Loucy (cell line): ENCODE data around the gene KDM7A.
A peak's percentile ranks its signal among the peaks of the same experiment; 100 is the strongest.

ENCODE experiments used
- H2AFZ ChIP-seq: fragments of 200-600 bp; sonication (generic); 2 replicates; pipeline ENCODE4 v1.6.0; 2016; ENCODE audit warnings: antibody characterized with exemption, mild to moderate bottlenecking, low read length, moderate library complexity
- H3F3A ChIP-seq: fragments of 200-600 bp; 2 replicates; pipeline ENCODE4 v1.6.0; 2016; ENCODE audit warnings: antibody characterized with exemption, low read depth, mild to moderate bottlenecking
- H3K27me3 ChIP-seq: fragments of 200-600 bp; sonication (generic); 2 replicates; pipeline ENCODE4 v1.6.1; 2014; ENCODE audit warnings: low read length, mild to moderate bottlenecking; ENCODE audit not compliant: insufficient read depth, poor library complexity, severe bottlenecking
- H3K36me3 ChIP-seq: fragments of 200-600 bp; sonication (generic); 2 replicates; pipeline ENCODE4 v1.6.1; 2016; ENCODE audit warnings: low read length; ENCODE audit not compliant: insufficient read depth
- H3K4me1 ChIP-seq: fragments of 200-600 bp; sonication (generic); 2 replicates; pipeline ENCODE4 v1.5.1; 2014; ENCODE audit warnings: low read length, mild to moderate bottlenecking; ENCODE audit not compliant: insufficient read depth, poor library complexity, severe bottlenecking
- H3K4me2 ChIP-seq: fragments of 200-600 bp; sonication (generic); 2 replicates; pipeline ENCODE4 v1.6.0; 2014; ENCODE audit warnings: antibody characterized with exemption, low read length, low read depth, mild to moderate bottlenecking; ENCODE audit not compliant: poor library complexity, severe bottlenecking
- H3K4me3 ChIP-seq: fragments of 200-600 bp; sonication (generic); 2 replicates; pipeline ENCODE4 v1.5.1; 2014; ENCODE audit warnings: low read length, mild to moderate bottlenecking, mixed read lengths; ENCODE audit not compliant: poor library complexity, severe bottlenecking
- H3K79me2 ChIP-seq: fragments of 200-600 bp; sonication (generic); 2 replicates; pipeline ENCODE4 v1.6.1; 2014; ENCODE audit warnings: low read length; ENCODE audit not compliant: insufficient read depth
- H3K9ac ChIP-seq: fragments of 200-600 bp; sonication (generic); 2 replicates; pipeline ENCODE4 v1.6.0; 2014; ENCODE audit warnings: mild to moderate bottlenecking, low read depth, low read length, moderate library complexity; ENCODE audit not compliant: poor library complexity, severe bottlenecking
- H3K9me2 ChIP-seq: fragments of 200-600 bp; sonication (generic); replicated peaks from 2 replicates; pipeline ENCODE4 v1.6.1; 2016; ENCODE audit warnings: low read depth, low read length, mixed read lengths
- H3K9me3 ChIP-seq: fragments of 200-600 bp; sonication (generic); 2 replicates; pipeline ENCODE4 v1.6.1; 2014; ENCODE audit warnings: mild to moderate bottlenecking, antibody characterized with exemption, low read length, low read depth; ENCODE audit not compliant: insufficient read depth
- H4K20me1 ChIP-seq: fragments of 200-600 bp; sonication (generic); 2 replicates; pipeline ENCODE4 v1.6.0; 2014; ENCODE audit warnings: antibody characterized with exemption, low read length, mild to moderate bottlenecking; ENCODE audit not compliant: insufficient read depth, poor library complexity, severe bottlenecking
- CTCF ChIP-seq: fragments of 200-600 bp; sonication (generic); conservative IDR thresholded peaks from 2 replicates; pipeline ENCODE4 v1.5.1; 2014; ENCODE audit warnings: mild to moderate bottlenecking, antibody characterized with exemption, low read length
- EZH2phosphoT487 ChIP-seq: fragments of 200-600 bp; IDR thresholded peaks from 2 replicates; pipeline ENCODE4 v1.6.1; 2018; ENCODE audit warnings: antibody characterized with exemption, mild to moderate bottlenecking, moderate library complexity, borderline replicate concordance

Gene KDM7A

GRCh38 chr7:140067052-140067451 is 109.7 kb downstream of the KDM7A start:
- no peak overlapping the region for H3K4me2 ChIP-seq
- H4K20me1 ChIP-seq = no peaks in the 10 kb centered on the region
- no peak overlapping the region for H3K4me3 ChIP-seq
- TF ChIP-seq EZH2phosphoT487 = no peak
- TF ChIP-seq CTCF = no peak
- H3K9ac ChIP-seq = no peak overlapping the region
- H3K4me1 ChIP-seq = peaks cover 22% of the 10 kb centered on the region
- H2AFZ ChIP-seq = no peak overlapping the region
- peaks cover 5% of the 10 kb centered on the region for H3K79me2 ChIP-seq
- H3F3A ChIP-seq = no peaks in the 10 kb centered on the region
- H3K9me3 ChIP-seq = peaks cover 17% of the 10 kb centered on the region
- no peaks in the 10 kb centered on the region for H3K36me3 ChIP-seq
- no peaks in the 10 kb centered on the region for H3K9me2 ChIP-seq
- no peaks in the 10 kb centered on the region for H3K27me3 ChIP-seq

GRCh38 chr7:140062528-140063299 is 114.1 kb downstream of the KDM7A start, which contains the start of gene PARP12:
TSS of gene PARP12 (minus strand) at chr7:140062951. CDS start at chr7:140062847, 104 bp downstream.
- H2AFZ ChIP-seq = peak within 1 kb of the TSS; percentile 99
- no peaks in the 10 kb centered on the region for H3K36me3 ChIP-seq
- peak within 1 kb of the TSS; percentile 96 for H3K4me2 ChIP-seq
- peaks cover 47% of the 10 kb centered on the region for H3K4me1 ChIP-seq
- H4K20me1 ChIP-seq = no peaks in the 10 kb centered on the region
- H3K9ac ChIP-seq = peak within 1 kb of the TSS; percentile 87
- H3K9me3 ChIP-seq = peaks cover 14% of the 10 kb centered on the region
- H3K4me3 ChIP-seq = peak within 1 kb of the TSS; percentile 97
- no peaks in the 10 kb centered on the region for H3K9me2 ChIP-seq
- H3K79me2 ChIP-seq = peaks cover 42% of the 10 kb centered on the region
- no peaks in the 10 kb centered on the region for H3K27me3 ChIP-seq
- TF ChIP-seq EZH2phosphoT487 = no peak
- no peak for TF ChIP-seq CTCF
- no peaks in the 10 kb centered on the region for H3F3A ChIP-seq

GRCh38 chr7:140062118-140062527 is 114.7 kb downstream of the KDM7A start:
- peak overlapping the region; percentile 97 for H3K4me3 ChIP-seq
- H4K20me1 ChIP-seq = no peaks in the 10 kb centered on the region
- peaks cover 53% of the 10 kb centered on the region for H3K4me1 ChIP-seq
- peak overlapping the region; percentile 87 for H3K9ac ChIP-seq
- H3K4me2 ChIP-seq = peak overlapping the region; percentile 96
- H3K36me3 ChIP-seq = no peaks in the 10 kb centered on the region
- no peaks in the 10 kb centered on the region for H3K27me3 ChIP-seq
- H2AFZ ChIP-seq = peak overlapping the region; percentile 99
- no peaks in the 10 kb centered on the region for H3F3A ChIP-seq
- peaks cover 44% of the 10 kb centered on the region for H3K79me2 ChIP-seq
- H3K9me3 ChIP-seq = peaks cover 9% of the 10 kb centered on the region; the same call in 1 of the 2 replicates
- no peaks in the 10 kb centered on the region for H3K9me2 ChIP-seq
- no peak for TF ChIP-seq CTCF
- TF ChIP-seq EZH2phosphoT487 = no peak
